NAMALWA (cell line): Measurements from ENCODE around the gene FARS2.
A peak's percentile ranks its signal among the peaks of the same experiment; 100 is the strongest.

Source experiments
- DNase-seq: peaks from one replicate; pipeline ENCODE4 v3.0.0-alpha.2; 2015; ENCODE audit warnings: low spot score

Gene FARS2

GRCh38 chr6:5730585-5731263 lies 469.4 kb downstream of the FARS2 start:
- DNase-seq = no peak

GRCh38 chr6:5731435-5731834 lies 470.1 kb downstream of the FARS2 start:
- no peak for DNase-seq

GRCh38 chr6:5732496-5732895 lies 471.2 kb downstream of the FARS2 start:
- DNase-seq = no peak

- peak; percentile 22 for DNase-seq
These were observed 474.9 kb downstream of the FARS2 start for GRCh38 chr6:5736016-5736738.

- DNase-seq = no peak
These were observed 476.1 kb downstream of the FARS2 start for GRCh38 chr6:5737460-5737859.

GRCh38 chr6:5738211-5738610 lies 476.9 kb downstream of the FARS2 start:
- DNase-seq = no peak

DNA sequence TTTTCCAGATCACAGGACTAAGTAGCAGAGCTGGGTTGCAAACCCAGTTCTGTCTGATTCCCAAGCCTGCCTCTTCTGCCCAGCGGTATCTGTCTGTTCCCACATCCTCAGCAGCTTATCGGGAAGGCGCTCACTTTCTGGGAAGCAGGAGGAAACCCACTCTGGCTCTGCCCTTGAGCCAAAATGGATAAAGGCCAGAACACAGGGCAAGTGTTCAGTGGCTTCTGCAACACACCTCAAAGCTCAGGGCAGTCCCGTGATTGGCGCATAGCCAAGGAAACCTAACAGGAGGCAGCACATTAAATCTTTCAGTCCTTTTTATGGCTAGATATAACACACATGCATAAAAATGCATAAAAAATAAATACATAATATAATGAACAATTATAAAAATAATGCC lies 483.2 kb downstream of the FARS2 start:
- no peak for DNase-seq

- no peak for DNase-seq
These were observed 483.8 kb downstream of the FARS2 start for GRCh38 chr6:5745081-5745480.

DNA sequence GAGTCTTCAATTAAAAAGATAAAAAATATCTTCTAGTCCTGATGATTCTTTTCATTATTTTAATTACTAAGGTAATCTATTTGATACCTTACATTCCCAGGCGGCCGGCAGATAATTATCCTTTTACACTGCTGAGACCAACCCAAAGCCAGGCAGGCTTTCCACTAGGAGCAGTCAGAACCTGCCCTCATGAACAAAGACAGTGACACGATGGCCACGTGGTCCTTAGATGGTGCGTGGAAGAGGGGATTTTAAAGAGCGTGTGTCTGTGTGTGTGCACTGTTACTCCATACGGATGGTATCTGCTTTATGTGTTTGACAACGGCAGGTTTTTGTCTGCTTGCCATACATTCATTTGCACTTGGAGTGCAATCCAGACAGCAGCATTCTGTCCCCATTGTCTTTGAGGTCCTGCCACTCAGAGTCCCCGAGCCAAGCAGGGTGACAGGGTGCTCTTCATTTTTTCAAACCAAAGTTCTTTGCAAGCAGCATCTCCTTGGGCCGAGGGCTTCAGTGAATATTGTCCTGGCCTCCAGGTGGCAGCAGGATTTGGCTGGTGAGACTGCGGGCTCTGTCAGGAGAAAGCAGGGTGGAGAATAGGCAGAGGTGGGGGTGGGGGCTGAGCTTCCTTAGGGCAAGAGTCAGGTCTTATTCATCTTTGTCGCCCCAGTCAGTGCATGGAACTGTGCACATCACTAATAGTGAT lies 484.9 kb downstream of the FARS2 start:
- no peak for DNase-seq

DNA sequence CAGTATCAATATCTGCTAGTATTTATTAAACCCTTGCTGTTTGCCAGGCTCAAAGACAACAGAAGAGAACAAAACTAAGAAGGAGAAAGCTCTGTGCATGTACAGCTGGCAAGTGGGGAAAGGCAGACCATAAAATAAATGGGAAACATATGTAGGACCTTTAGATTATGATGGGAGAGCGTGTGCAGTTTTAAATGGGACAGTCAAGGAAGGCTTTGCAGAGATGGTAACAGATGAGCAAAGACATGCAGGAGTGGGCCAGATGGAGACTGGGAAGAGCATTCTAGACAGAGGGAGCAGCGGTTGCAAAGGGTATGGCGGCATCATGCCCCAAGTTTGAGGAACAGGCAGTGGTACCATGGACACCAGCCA lies 485.4 kb downstream of the FARS2 start:
- DNase-seq = no peak

DNA sequence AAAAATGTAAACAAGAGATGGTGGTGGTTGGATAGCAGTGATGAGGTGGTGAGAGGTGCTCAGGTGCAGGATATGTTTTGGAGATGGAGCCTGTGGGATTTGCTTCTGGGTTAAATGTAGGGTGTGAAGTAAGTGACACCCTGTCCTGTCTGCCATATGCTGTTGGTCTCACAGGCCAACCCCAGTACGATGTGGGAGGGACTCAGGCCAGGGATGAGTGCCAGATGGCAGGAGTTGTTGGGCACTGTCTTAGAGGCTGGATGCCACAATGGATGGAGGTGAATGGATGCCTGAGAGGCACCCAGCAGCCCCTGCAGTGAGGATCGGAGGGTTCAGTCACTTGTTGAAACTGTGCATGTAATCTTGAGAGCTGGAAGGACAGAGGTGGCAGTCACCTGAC lies 486.1 kb downstream of the FARS2 start:
- DNase-seq = no peak

GRCh38 chr6:5749016-5749650 lies 487.8 kb downstream of the FARS2 start:
- no peak for DNase-seq

GRCh38 chr6:5749651-5750215 lies 488.4 kb downstream of the FARS2 start:
- no peak for DNase-seq

DNA sequence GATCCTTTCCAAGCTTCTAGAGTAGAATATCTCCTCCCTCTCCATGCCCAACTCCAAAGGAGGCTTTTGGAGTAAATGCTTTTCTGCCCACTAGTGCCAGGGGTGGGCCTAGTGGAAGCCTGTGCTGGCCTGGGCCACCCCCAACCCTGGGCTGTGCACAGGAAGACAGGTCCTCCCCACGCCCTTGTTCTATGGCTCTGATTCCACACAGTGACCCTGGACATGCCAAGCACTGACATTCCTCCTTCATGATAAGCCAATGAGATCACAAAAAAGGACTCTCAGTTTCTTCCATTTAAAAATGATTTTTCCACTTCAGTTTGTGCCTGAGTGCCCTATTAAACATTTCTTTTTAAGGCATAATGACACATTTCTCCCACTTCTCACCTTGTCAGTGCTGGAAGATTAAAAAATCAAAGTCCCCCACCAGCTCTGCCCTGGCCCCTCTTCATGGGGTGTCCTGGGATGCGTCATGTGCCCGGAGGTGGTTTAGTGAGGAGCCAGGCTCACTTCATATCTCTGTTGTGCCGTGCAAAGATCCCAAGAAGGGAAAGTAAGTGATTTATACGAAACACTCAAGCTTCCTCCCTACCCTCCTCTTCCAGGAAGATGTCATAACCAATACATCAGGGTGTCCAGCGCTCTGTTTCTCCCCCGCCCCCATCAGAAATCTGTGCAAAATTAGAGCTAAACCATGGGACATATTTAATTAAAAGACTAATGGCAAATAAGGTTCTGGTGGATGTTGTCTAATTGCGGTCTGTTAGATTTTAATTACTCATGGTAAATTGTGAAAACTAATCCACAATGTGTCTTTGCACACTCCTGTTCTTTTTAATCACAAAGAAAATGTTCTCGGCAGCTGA lies 490.4 kb downstream of the FARS2 start:
- no peak for DNase-seq

- DNase-seq = no peak
These were observed 491.0 kb downstream of the FARS2 start for GRCh38 chr6:5752391-5752680.

DNA sequence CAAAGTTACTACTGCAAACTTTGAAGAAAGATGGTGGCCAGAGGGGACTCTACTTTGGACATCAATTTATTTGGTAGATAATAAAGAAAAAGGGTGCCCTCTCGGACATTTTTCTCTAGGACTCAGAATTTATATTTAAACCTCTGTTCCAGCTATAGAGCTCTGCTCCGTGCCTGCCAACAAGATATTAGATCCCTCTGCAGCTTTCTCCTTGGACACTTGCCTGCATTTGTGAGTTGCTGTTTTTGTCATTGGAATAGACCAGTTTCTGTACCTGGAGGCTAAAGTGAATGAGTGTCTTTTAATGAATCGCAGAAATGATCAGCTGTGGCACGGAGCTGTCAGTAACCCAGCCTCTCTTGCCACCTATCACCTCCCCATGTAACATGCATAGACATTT lies 491.9 kb downstream of the FARS2 start:
- no peak for DNase-seq

- DNase-seq = no peak
These were observed 493.6 kb downstream of the FARS2 start for GRCh38 chr6:5754904-5755303.

DNA sequence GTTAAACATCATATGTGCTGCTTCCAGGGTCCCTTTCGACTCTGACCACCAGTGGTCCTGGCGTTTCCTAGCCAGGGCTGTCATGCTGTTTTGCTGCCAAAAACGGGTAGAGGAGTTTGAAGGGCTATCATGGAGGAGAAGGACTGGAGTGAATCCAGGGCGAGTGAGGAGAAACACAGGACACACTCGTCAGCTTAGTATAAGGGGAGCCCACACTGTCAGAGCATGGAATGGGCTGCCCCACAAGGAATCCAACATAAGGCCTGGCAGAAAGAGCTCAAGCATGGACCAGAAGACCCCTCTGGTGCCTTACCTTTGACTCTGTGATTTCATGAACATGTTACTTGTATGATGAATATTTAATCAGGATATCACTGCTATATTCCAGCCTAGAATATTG lies 498.3 kb downstream of the FARS2 start:
- no peak for DNase-seq

- DNase-seq = no peak
These were observed 500.1 kb downstream of the FARS2 start for GRCh38 chr6:5761370-5761769.

GRCh38 chr6:5762561-5762968 lies 501.3 kb downstream of the FARS2 start:
- DNase-seq = no peak

DNA sequence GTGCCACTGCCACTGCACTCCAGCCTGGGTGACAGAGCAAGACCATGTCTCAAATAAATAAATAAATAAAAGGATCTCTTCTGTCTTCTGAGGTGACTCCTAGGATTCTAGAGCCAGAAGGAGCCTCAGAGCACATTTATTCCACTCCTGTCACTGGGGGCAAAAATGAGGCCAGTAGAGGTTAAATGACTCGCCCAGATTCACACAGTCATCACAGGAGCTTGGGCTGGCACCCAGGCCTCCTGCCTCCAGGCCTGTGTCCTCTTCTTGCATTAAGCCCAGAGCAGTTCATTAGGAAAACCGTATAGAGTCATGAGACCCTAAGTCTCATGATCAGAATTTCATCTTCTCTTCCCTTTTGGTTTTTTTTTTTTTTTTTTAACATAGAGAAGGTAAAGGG lies 502.1 kb downstream of the FARS2 start:
- no peak for DNase-seq

- DNase-seq = peak; percentile 49
These were observed 502.6 kb downstream of the FARS2 start for GRCh38 chr6:5763871-5764270.
